Measurements from ENCODE around the gene CHI3L1. TPM values are rescaled to one million over a fixed set of nuclear protein-coding genes. Genes with fewer than 3 reads are reported as not detected.

Gene CHI3L1
- not detected in 5 replicates for total RNA-seq (2022; extraction: Qiagen RNA extraction; ENCODE audit: low read depth)

DNA sequence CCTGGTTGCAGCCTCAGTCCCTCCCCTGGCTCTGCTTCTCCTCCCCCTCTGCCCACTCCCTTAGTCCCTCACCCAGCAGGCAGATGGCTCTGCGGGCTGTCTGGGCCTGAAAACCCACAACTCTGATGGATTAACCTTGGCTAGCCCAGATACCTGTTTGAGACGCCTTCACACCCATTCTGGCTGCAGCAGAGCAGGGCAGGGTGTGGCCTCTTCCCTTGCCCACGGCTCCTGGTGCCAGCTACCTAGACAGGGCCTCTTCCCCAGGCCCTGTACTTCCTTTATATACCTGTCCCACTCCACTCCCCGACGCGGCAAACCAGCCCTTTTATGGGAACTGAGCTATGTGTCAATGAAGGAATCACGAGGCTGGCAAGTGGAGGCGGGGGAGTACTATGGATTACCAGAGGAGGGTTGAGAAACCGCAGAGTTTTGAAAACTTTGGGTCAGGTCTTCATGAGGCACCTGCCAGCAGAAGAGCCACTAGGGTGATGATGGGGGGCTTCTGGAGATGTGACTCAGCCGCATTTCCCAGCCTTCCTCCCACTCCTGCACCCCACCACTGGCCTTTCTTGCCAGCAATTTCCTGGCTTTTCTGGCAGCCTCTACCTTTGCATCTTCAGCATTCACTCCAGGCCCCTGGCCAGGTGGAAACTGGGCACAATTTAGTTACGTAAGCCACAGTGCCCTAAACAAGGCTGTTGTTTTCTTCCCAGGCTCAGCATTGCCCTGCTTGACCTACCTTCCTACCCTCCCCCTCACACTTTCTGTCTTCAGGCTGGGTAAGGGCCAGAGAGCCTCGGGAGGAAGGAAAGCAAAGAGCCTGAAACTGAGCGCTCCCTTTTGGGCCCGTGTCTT is at the start of gene CHI3L1:
TSS of gene CHI3L1 (minus strand) at position 259 of the 858 bp plus-strand sequence. CDS start at position 178, 81 bp downstream.

GRCh38 chr1:203229471-203230135 is 43.1 kb upstream of the CHI3L1 start, which contains the start of gene CHIT1:
TSS of gene CHIT1 (minus strand) at chr1:203229673. CDS start at chr1:203229636, 37 bp downstream.

DNA sequence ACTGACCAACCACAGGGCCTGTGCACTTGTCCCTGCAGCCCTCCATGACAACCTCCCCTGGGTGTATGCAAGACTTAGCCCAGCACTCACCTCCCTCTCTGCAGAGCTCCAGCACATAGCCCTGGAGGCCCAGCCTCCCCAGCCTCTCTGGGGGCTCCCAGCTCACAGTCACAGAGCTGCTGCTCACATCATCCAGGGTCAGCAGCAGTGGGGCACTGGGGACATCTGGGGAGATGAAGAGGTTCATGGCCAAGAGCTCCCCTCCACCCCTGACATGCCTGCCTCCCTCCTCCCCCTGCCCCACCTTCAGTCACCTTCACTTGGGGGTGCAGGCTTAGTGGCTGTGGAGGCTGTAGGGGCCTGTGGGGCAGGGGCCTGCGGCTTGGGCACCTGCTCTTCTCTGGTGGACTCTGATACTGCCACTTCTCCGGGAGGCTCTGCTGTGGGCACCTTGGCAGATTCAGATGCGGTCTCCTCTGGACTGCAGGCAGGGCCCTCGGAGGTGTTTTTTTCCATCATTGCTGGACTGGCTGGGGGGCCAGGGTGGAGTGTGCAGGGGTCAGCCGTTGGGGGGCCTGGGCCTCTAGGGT is 11.2 kb downstream of the CHI3L1 start, which contains the start of gene MYBPH:
TSS of gene MYBPH (minus strand) at position 590 of the 590 bp plus-strand sequence. CDS start at position 519, 71 bp downstream.

Other genes starting within 250 kb of the CHI3L1 start
- 55.3 to 64.2 TPM (median 62.8 TPM) in 5 replicates for gene ADIPOR1, start 228.4 kb downstream of the CHI3L1 start, total RNA-seq (2022; extraction: Qiagen RNA extraction; ENCODE audit: low read depth)
- gene CYB5R1, start 219.4 kb downstream of the CHI3L1 start, total RNA-seq (2022; extraction: Qiagen RNA extraction; ENCODE audit: low read depth): 20.2 to 24.7 TPM (median 21.7 TPM) in 5 replicates
- gene TMEM183A, start 179.3 kb downstream of the CHI3L1 start, total RNA-seq (2022; extraction: Qiagen RNA extraction; ENCODE audit: low read depth): 44.0 to 53.7 TPM (median 52.3 TPM) in 5 replicates
- gene PPFIA4, start 160.2 kb downstream of the CHI3L1 start, total RNA-seq (2022; extraction: Qiagen RNA extraction; ENCODE audit: low read depth): 0.23 to 0.63 TPM (median 0.40 TPM) in 5 replicates
- not detected in 5 replicates for gene MYOG, start 100.7 kb downstream of the CHI3L1 start, total RNA-seq (2022; extraction: Qiagen RNA extraction; ENCODE audit: low read depth)
- gene ADORA1, start 59.0 kb downstream of the CHI3L1 start, total RNA-seq (2022; extraction: Qiagen RNA extraction; ENCODE audit: low read depth): 0.58 to 1.2 TPM (median 0.80 TPM) in 5 replicates
- 0.07 TPM in 1 of 5 replicates, not detected in the others for gene MYBPH, start 10.9 kb downstream of the CHI3L1 start, total RNA-seq (2022; extraction: Qiagen RNA extraction; ENCODE audit: low read depth)
- gene CHIT1, start 43.0 kb upstream of the CHI3L1 start, total RNA-seq (2022; extraction: Qiagen RNA extraction; ENCODE audit: low read depth): not detected in 5 replicates
- 12.9 to 16.8 TPM (median 13.9 TPM) in 5 replicates for gene BTG2, start 118.8 kb upstream of the CHI3L1 start, total RNA-seq (2022; extraction: Qiagen RNA extraction; ENCODE audit: low read depth)
- 0.23 TPM in 2 of 5 replicates, not detected in the others for gene FMOD, start 164.4 kb upstream of the CHI3L1 start, total RNA-seq (2022; extraction: Qiagen RNA extraction; ENCODE audit: low read depth)